WTC11 (cell line): ENCODE results near the gene SLC38A6.

Experiments used
- ATF2 ChIP-seq: sonication (generic); formaldehyde crosslinking; IDR thresholded peaks from 2 replicates; pipeline ENCODE4 v1.8.1; 2022; ENCODE audit warnings: low read depth, missing genetic modification reagents, borderline replicate concordance
- ATF6 ChIP-seq: sonication (generic); formaldehyde crosslinking; IDR thresholded peaks from 2 replicates; pipeline ENCODE4 v1.8.1; 2023; ENCODE audit warnings: mild to moderate bottlenecking, missing genetic modification reagents
- CTCF ChIP-seq: fragments of 200-600 bp; IDR thresholded peaks from 2 replicates; pipeline ENCODE4 v1.8.0; 2022; ENCODE audit warnings: antibody characterized with exemption
- ETV6 ChIP-seq: sonication (generic); formaldehyde crosslinking; IDR thresholded peaks from 2 replicates; pipeline ENCODE4 v1.8.1; 2022; ENCODE audit warnings: mild to moderate bottlenecking, missing genetic modification reagents
- FOXP4 ChIP-seq: sonication (generic); formaldehyde crosslinking; IDR thresholded peaks from 2 replicates; pipeline ENCODE4 v1.8.0; 2022; ENCODE audit warnings: mild to moderate bottlenecking, missing genetic modification reagents
- GABPB1 ChIP-seq: sonication (generic); formaldehyde crosslinking; IDR thresholded peaks from 2 replicates; pipeline ENCODE4 v1.8.1; 2023; ENCODE audit warnings: mild to moderate bottlenecking, missing genetic modification reagents
- MAX ChIP-seq: sonication (generic); formaldehyde crosslinking; IDR thresholded peaks from 2 replicates; pipeline ENCODE4 v1.8.0; 2022; ENCODE audit warnings: mild to moderate bottlenecking, missing genetic modification reagents
- SMAD4 ChIP-seq: sonication (generic); formaldehyde crosslinking; IDR thresholded peaks from 2 replicates; pipeline ENCODE4 v1.8.0; 2022; ENCODE audit warnings: mild to moderate bottlenecking, missing genetic modification reagents
- TEAD4 ChIP-seq: sonication (generic); formaldehyde crosslinking; IDR thresholded peaks from 2 replicates; pipeline ENCODE4 v1.8.0; 2022; ENCODE audit warnings: mild to moderate bottlenecking, missing genetic modification reagents
- TP53 ChIP-seq: sonication (generic); formaldehyde crosslinking; IDR thresholded peaks from 2 replicates; pipeline ENCODE4 v1.8.1; 2023; ENCODE audit warnings: mild to moderate bottlenecking, missing genetic modification reagents
- ZNF317 ChIP-seq: sonication (generic); formaldehyde crosslinking; IDR thresholded peaks from 2 replicates; pipeline ENCODE4 v1.8.1; 2023; ENCODE audit warnings: low read depth, mild to moderate bottlenecking, moderate library complexity, missing genetic modification reagents, borderline replicate concordance

GRCh38 chr14:61033054-61033453, 52.0 kb downstream of the SLC38A6 start:
- TF ChIP-seq ATF2 (CRISPR knock-in tag) (no peak), SMAD4 (CRISPR knock-in tag) (no peak), CTCF (no peak), FOXP4 (CRISPR knock-in tag) (no peak), MAX (CRISPR knock-in tag) (no peak), ZNF317 (CRISPR knock-in tag) (no peak), TEAD4 (CRISPR knock-in tag) (no peak), ATF6 (CRISPR knock-in tag) (no peak), TP53 (CRISPR knock-in tag) (no peak), GABPB1 (CRISPR knock-in tag) (no peak), ETV6 (CRISPR knock-in tag) (no peak)
